Urinary bladder (tissue), 4 donors: ENCODE data around the gene SLC16A13. TPM values are rescaled to one million over a fixed set of nuclear protein-coding genes. Genes with fewer than 3 reads are reported as not detected.
"Not testable (repeated sequence)": the region's sequence is repeated elsewhere in the genome, so short reads cannot be mapped to it uniquely, and the experiment has no call there.

Experiments
- DNase-seq: peaks from one replicate; pipeline ENCODE4 v3.0.0-alpha.2; 2015; ENCODE audit errors: extremely low spot score
- H3K27ac ChIP-seq: one replicate; pipeline ENCODE4 v1.5.1; 2013; ENCODE audit warnings: low read depth, mild to moderate bottlenecking, moderate library complexity
- H3K36me3 ChIP-seq: one replicate; pipeline ENCODE4 v1.6.1; 2013; ENCODE audit warnings: mild to moderate bottlenecking, moderate library complexity; ENCODE audit not compliant: insufficient read depth
- H3K4me1 ChIP-seq: one replicate; pipeline ENCODE4 v1.6.1; 2013; ENCODE audit warnings: mild to moderate bottlenecking, moderate library complexity; ENCODE audit not compliant: insufficient read depth
- H3K4me3 ChIP-seq: one replicate; pipeline ENCODE4 v1.5.1; 2013; ENCODE audit warnings: low read depth, low read length
- WGBS: extraction: QIAGEN DNeasy Blood & Tissue Kit; methylation state at CpG from one replicate; pipeline ENCODE4 v1.1.7; 2013; 5-methylcytosine and 5-hydroxymethylcytosine counted together
- polyA plus RNA-seq: library from polyadenylated mRNA; stranded (reverse); fragments of 200-250 nt; gene quantifications from one replicate; pipeline ENCODE4 v1.2.3, GENCODE V29; 2013
- total RNA-seq: library from RNA; depleted of rRNA; stranded (reverse); fragments of >200 nt; gene quantifications from one replicate; pipeline ENCODE4 v1.2.3, GENCODE V29; 2014
- donor health status: healthy with polysubstance abuse.
- donor health status: healthy.

SLC16A13 gene
- total and polyA plus RNA-seq, 2 donors, result 0.37 to 1.5 TPM

DNA sequence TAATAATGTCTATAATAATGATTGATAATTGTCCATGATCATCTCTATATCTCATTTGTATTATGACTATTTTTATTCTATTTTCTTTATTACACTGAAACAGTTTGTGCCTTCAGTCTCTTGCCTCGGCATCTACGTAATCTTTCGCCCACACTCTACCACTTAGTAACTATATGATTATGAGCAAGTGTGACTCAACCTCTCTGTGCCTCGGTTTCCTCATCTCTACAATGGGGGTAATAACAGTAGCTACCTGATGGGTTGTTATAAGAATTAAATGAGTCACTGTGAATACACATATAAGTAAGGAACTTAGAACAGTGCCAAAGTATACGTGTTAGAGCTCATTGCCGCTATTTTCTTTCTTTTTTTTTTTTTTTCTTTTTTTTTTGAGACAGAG, 11.8 kb downstream of the SLC16A13 start:
- Histone ChIP-seq H3K27ac (no peak overlapping the region), H3K36me3 (no peaks in the 10 kb centered on the region), H3K4me1 (no peaks in the 10 kb centered on the region), H3K4me3 (no peak overlapping the region)
- DNase-seq, result no peak
- WGBS, result 83% methylated on average over 6 of the region's 6 CpGs

DNA sequence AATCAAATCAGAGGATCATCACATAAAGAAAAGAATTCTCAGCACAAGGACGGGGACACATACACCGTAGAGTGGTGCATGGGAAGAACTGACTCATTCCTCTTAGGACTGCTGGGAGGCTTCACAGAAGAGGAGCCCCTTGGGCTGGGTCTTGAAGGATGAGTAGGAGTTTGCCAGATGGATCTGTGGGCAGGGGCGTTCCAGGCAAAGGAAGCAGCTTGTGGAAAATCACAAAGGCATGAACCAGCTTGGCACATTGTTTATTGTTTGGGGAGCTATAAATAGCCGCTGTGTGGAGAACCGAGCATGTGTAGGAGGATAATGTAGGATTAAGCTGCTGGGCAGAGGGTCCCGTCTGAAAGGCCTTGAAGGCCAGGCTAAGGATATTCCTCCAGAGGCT, 13.2 kb downstream of the SLC16A13 start:
- H3K36me3 ChIP-seq, result no peaks in the 10 kb centered on the region
- WGBS, result 70% methylated on average over 6 of the region's 6 CpGs
- H3K4me3 ChIP-seq, result no peak overlapping the region
- H3K27ac ChIP-seq, result no peak overlapping the region
- no peaks in the 10 kb centered on the region for H3K4me1 ChIP-seq
- DNase-seq, result no peak

DNA sequence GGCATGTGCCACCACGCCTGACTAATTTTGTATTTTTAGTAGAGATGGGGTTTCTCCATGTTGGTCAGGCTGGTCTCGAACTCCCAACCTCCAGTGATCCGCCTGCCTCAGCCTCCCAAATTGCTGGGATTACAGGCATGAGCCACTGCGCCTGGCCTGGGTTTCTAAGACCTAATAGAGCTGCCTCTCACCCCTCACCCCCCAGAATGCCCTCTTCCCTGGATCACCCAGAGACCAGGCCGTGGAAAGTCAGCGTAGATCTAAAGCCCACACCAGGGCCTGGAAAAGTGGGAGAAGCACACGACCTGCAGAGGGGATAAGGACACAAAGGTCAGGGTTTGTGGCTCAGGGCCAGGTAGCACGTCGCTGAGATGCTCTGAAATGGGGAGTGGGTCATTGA, 14.8 kb downstream of the SLC16A13 start:
- WGBS, result 81% methylated on average over 9 of the region's 9 CpGs

DNA sequence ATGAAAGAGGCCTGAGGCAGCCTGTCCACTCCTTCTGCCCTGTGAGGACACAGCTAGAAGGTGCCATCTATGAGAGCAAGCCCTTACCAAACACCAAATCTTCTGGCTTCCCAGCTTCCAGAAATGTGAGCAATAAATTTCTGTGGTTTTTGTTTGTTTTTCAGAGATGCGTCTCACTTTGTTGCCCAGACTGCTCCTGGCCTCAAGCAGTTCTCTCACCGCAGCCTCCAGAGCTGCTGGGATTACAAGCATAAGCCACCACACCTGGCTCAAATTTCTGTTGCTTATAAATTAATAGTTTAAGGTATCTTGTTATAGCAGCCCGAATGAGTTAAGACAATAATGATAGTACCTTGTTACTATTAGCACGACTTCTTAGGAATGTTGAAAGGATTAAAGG, 20.6 kb downstream of the SLC16A13 start:
- H3K36me3 ChIP-seq, result no peaks in the 10 kb centered on the region
- WGBS, result 64% methylated on average over 4 of the region's 4 CpGs
- DNase-seq, result no peak
- no peak overlapping the region for H3K27ac ChIP-seq
- H3K4me3 ChIP-seq, result no peak overlapping the region
- H3K4me1 ChIP-seq, result no peaks in the 10 kb centered on the region

More for the DNA sequence above, 14.8 kb downstream of the SLC16A13 start:
- not testable (repeated sequence) for H3K27ac ChIP-seq, H3K4me1 ChIP-seq, DNase-seq, H3K36me3 ChIP-seq, H3K4me3 ChIP-seq

DNA sequence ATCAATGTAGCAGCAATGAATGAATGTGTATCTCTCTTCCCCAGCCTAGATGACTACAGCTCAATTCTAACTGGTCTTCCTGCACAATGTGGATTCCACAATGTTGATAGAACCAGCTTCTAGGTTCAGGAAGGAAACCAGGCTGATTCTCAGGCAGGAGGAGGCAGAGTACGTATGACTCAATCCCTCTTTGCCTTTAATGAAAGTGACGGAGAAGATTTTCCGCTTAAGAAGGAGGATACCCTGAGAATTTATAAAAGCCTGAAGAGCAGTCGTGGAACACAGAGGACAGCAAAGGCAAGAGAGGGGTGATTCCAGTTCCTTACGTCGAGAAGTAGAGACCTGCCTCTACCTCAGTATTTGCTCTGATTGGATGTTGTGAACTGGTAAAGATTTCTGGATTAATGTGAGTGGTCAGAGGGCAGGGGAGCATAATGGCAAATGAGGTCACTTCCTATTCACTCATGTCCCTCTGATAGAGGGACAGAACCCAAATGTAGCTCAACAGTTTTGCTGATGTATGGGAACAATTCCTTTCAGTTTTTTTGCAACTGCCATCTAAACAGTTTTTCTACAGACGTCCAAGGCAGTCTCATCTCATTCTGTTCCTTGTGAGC, 23.1 kb downstream of the SLC16A13 start:
- Histone ChIP-seq H3K4me3 (no peak overlapping the region), H3K27ac (no peak overlapping the region), H3K4me1 (no peaks in the 10 kb centered on the region), H3K36me3 (no peaks in the 10 kb centered on the region)
- DNase-seq, result no peak
- WGBS, result 57% methylated on average over 7 of the region's 7 CpGs

DNA sequence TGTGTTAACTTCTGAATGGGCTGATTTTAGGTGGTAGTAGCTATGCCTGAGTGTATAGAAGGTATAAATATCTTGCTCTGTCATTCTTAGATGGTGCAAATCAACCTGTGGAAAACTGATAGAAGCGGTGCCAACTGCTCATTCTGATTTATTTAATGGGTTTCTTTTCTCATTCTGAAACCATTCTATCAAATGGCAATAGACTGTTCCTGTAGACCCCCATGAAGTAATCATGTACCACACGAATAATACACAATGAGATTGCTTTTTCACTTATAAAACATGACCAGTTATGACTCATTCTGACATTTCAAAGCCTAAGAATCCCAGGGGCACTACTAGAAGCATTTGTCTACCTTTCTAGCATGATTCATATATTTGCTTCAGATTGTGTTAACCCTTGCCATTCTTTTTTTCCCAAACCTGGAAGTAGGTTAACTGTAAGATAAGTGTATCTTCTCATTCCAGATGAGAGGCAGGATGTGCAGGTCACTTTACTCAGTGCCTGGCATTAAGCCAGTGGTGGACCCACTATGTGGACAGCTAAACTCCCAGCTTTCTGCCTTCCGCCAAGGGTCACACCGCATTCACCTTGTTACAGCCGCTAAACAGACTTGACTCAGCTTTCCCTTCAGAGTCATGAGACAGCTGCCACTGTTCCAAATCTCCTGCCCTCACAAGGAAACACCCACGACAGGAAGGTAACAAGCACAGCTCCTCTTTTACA, 24.5 kb downstream of the SLC16A13 start:
- Histone ChIP-seq H3K36me3 (no peaks in the 10 kb centered on the region), H3K4me3 (no peak overlapping the region), H3K27ac (no peak overlapping the region), H3K4me1 (no peaks in the 10 kb centered on the region)
- WGBS, result 49% methylated on average over 6 of the region's 6 CpGs
- no peak for DNase-seq

DNA sequence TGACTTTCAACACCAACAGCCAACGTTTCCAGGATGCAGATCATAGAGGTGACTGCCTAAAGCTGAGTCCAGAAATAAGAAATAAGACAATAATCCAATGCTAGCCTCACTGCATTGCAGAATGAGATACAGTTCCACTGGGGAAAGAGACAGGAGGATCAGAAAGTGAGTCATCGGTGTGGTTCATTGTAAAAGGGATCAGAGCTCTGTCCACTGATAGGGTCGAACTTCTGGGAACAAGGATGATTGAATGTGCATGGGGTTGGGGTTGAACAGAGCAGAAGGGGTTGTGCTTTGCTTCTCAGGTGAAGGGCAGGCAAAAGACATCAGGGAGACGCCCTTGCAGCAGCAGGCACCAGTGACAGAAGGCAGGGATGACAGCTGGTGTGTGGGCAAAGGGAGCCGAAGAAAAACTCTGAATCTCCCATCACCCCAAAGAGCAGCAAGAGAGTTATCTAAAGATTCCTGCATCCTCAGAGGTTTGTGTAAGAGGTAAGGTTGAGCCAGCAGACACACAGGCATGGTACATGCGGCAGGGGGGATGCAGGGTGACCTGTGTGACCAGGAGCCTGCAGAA, 27.8 kb downstream of the SLC16A13 start:
- H3K4me3 ChIP-seq, result no peak overlapping the region

DNA sequence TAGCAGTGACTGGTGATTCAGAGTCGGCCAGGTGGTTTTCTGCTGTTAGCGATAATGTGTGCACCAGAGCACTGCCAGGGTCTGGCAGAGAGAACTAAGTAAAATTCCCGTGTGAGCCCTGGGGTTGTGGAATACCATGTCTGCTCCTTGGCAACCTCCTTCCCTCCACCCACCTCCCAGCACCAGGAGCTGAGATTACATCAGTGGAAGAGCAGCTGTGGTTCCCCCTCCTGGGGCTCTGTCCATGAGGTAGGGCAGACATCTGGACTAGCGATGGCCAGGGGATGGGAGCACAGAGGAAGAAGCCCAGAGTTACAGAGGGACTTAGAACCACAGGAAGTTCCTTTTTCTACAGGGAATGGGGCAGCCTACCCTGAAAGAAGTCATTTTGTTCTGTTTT, 28.4 kb downstream of the SLC16A13 start:
- Histone ChIP-seq H3K4me1 (no peaks in the 10 kb centered on the region), H3K36me3 (no peaks in the 10 kb centered on the region), H3K4me3 (no peak overlapping the region), H3K27ac (no peak overlapping the region)
- 54% methylated on average over 4 of the region's 4 CpGs for WGBS
- DNase-seq, result no peak

More for the DNA sequence above, 27.8 kb downstream of the SLC16A13 start:
- WGBS, result 58% methylated on average over 6 of the region's 6 CpGs
- Histone ChIP-seq H3K36me3 (no peaks in the 10 kb centered on the region), H3K27ac (no peak overlapping the region), H3K4me1 (no peaks in the 10 kb centered on the region)
- DNase-seq, result no peak

DNA sequence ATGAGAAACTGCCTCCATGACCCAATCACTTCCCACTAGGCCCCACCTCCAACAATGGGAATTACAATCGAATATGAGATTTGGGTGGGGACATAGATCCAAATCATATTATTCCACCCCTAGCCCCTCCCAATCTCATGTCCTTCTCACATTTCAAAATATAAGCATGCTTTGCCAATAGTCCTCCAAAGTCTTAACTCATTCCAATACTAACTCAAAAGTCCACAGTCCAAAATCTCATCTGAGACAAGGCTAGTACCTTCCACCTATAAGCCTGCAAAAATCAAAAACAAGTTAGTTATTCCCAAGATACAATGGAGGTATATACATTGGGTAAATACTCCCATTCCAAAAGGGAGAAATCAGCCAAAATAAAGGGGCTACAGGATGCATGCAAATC, 31.4 kb downstream of the SLC16A13 start:
- Histone ChIP-seq H3K4me3 (no peak overlapping the region), H3K4me1 (no peaks in the 10 kb centered on the region), H3K36me3 (no peaks in the 10 kb centered on the region), H3K27ac (no peak overlapping the region)
- no peak for DNase-seq
- 69% methylated on average over 1 of the region's 1 CpG for WGBS

DNA sequence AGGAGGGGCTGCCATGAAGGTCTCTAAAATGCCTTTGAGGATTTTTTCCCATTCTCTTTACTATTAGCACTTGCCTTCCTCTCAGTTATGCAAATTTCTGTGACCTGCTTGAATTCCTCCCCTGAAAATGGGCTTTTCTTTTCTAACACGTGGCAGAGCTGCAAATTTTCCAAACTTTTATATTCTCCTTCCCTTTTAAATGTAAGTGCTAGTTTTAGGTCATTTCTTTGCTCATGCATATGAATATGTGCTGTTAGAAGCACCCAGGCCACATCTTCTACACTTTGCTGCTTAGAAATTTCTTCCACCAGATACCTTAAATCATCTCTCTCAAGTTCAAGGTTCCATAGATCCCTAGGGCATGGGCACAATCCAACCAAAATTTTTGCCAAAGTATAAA, 32.5 kb downstream of the SLC16A13 start:
- Histone ChIP-seq H3K36me3 (no peaks in the 10 kb centered on the region), H3K27ac (no peak overlapping the region), H3K4me1 (no peaks in the 10 kb centered on the region), H3K4me3 (no peak overlapping the region)
- no peak for DNase-seq
- WGBS, result 8% methylated on average over 1 of the region's 1 CpG

DNA sequence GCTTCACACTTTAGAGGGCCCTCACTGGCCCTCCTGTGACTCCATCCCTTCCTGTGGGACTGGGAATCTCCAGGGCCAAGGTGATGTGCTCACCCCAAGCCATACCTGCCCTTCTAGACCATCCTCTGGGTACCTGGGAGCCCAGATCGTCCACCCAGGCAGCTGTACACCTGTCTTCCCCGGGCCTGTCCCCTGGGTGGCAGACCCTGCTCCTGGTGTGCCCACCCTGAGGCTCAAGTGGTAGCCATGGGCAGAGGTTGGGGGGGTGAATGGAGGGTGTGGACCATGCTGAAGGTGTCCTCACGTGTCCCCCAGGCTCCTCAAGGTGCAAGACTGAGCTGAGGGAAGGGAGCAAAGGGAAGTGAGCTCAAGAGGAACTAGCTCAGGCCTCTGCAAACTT, 34.9 kb downstream of the SLC16A13 start:
- Histone ChIP-seq H3K27ac (no peak overlapping the region), H3K4me3 (no peak overlapping the region), H3K36me3 (no peaks in the 10 kb centered on the region), H3K4me1 (no peaks in the 10 kb centered on the region)
- 79% methylated on average over 3 of the region's 3 CpGs for WGBS
- no peak for DNase-seq

DNA sequence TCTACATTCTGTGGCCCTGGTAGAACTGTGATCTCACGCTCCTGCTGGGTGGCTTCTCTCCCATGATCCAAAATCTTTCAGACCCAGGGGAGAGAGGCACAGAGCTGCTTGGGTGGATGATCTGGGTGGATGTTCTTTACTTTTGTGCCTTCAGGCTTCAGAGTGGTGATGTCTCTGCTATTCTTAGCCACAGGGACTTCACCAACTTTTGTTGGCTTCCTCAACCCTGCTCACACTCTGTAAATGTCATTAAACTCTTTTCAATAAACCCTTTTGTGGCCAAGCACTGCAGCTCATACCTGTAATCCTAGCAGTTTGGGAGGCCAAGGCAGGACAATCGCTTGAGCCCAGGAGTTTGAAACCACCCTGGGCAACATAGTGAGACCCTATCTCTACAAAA, 36.6 kb downstream of the SLC16A13 start:
- Histone ChIP-seq H3K27ac (no peak overlapping the region), H3K4me3 (no peak overlapping the region), H3K36me3 (no peaks in the 10 kb centered on the region), H3K4me1 (no peaks in the 10 kb centered on the region)
- WGBS, result 76% methylated on average over 2 of the region's 2 CpGs
- no peak for DNase-seq

DNA sequence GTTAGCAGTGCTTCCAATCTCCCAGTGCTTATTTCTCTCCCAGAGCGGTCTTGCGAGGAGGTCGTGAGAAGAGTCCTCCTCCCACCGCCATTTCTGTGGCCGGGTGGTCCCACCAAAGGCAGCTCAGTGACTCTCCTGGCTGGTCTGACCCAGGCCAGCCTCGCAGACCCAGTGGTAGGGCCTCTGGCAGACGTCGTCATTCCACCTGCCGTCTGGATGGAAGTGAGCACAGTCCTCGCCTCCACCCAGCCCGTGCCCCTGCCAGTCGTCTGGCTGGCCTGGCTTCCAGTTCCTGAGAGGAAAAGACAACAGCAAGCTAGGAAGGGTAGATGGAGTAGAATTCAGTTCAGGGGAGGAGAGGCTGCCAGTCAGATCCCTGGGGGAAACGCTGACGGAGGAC, 39.1 kb downstream of the SLC16A13 start:
- no peak for DNase-seq
- H3K4me3 ChIP-seq, result no peak overlapping the region
- no peaks in the 10 kb centered on the region for H3K4me1 ChIP-seq
- H3K27ac ChIP-seq, result no peak overlapping the region
- WGBS, result 82% methylated on average over 14 of the region's 14 CpGs
- H3K36me3 ChIP-seq, result no peaks in the 10 kb centered on the region

DNA sequence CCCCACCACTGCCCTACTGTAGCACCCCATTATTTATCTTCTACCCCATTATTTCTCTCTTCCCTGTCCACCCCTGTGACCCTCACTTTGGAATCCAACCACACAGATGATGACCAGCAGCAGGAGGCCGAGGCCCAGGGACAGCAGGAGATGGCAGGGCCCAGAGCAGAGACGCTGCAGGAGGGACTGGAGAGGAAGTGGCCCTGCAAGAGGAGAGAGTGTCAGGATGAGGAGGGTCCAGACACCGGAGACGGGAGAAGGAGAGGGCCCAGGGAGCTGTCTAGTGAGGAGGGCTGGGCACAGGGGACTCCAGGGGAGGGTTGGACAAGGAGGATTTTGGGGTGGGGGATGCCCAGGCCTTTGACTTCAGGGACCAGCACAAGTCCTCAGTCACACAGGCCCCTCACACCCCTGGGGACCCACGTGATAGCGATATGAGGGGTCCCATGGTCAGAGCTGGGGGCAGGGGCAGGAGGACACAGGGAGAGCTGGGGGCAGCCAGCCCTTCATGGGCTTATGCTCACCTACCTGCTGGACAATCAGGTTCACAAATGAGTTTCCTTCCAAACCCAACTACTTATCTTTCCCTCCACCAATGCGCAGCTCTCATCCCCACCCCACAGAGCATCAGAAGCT, 42.2 kb downstream of the SLC16A13 start:
- Histone ChIP-seq H3K4me1 (no peaks in the 10 kb centered on the region), H3K4me3 (no peak overlapping the region), H3K36me3 (no peaks in the 10 kb centered on the region), H3K27ac (no peak overlapping the region)
- 87% methylated on average over 7 of the region's 7 CpGs for WGBS
- DNase-seq, result no peak
